IMR-90 (cell line): ENCODE data around the gene OTOA. TPM values are rescaled to one million over a fixed set of nuclear protein-coding genes. Genes with fewer than 3 reads are reported as not detected.

ENCODE experiments used
- ATAC-seq: fragments of 200-7000 bp; cut with Tn5 transposase; 2 replicates; pipeline ENCODE4 v1.9.1; 2020; ENCODE audit warnings: low read depth, mild to moderate bottlenecking, moderate library complexity
- BruUV-seq: library from RNA; stranded (reverse); fragments of 400-500 nt; replicated peaks from 2 replicates; lab custom pipeline; 2021; lab: Mats Ljungman, UMichigan
- CTCF ChIA-PET: fragments of 300-600 bp; formaldehyde crosslinking; extraction: SDS; loops from one replicate; lab custom pipeline; 2021; ENCODE audit warnings: antibody characterized with exemption; lab: Yijun Ruan, JAX
- POLR2A ChIA-PET: fragments of 300-600 bp; sonication (Branson Sonifier 250); formaldehyde crosslinking; loops from one replicate; lab custom pipeline; 2022; ENCODE audit warnings: antibody characterized with exemption; ENCODE audit not compliant: unreplicated experiment; lab: Charles Lee
- DNase-seq: peaks from one replicate; pipeline ENCODE4 v3.0.0; 2013
- H2AFZ ChIP-seq: replicated peaks from 2 replicates; pipeline ENCODE3; 2013; ENCODE audit warnings: low read length, mild to moderate bottlenecking; ENCODE audit not compliant: poor library complexity
- H2AK5ac ChIP-seq: 2 replicates; pipeline ENCODE4 v1.6.1; 2013; ENCODE audit warnings: low read depth, low read length, inconsistent platforms
- H2AK9ac ChIP-seq: replicated peaks from 2 replicates; pipeline ENCODE3; 2013; ENCODE audit warnings: mild to moderate bottlenecking, low read depth, low read length, moderate library complexity; ENCODE audit not compliant: poor library complexity
- H2BK120ac ChIP-seq: 2 replicates; pipeline ENCODE4 v1.6.1; 2013; ENCODE audit warnings: low read depth, low read length, inconsistent platforms
- H2BK15ac ChIP-seq: 3 replicates; pipeline ENCODE4 v1.6.1; 2013; ENCODE audit warnings: low read depth, low read length, inconsistent platforms
- H2BK20ac ChIP-seq: 2 replicates; pipeline ENCODE4 v1.6.1; 2013; ENCODE audit warnings: low read depth, mild to moderate bottlenecking, inconsistent platforms, low read length, moderate library complexity
- H2BK5ac ChIP-seq: 2 replicates; pipeline ENCODE4 v1.6.1; 2013; ENCODE audit warnings: mild to moderate bottlenecking, low read depth, low read length, inconsistent platforms; ENCODE audit not compliant: poor library complexity, severe bottlenecking
- H3K14ac ChIP-seq: replicated peaks from 2 replicates; pipeline ENCODE4 v1.6.1; 2013; ENCODE audit warnings: low read depth, low read length, inconsistent platforms
- H3K18ac ChIP-seq: 2 replicates; pipeline ENCODE4 v1.6.1; 2013; ENCODE audit warnings: low read depth, low read length, control low read depth
- H3K23ac ChIP-seq: 2 replicates; pipeline ENCODE4 v1.6.1; 2013; ENCODE audit warnings: low read depth, low read length, inconsistent platforms
- H3K27ac ChIP-seq: 2 replicates; pipeline ENCODE4 v1.5.1; 2013; ENCODE audit warnings: mild to moderate bottlenecking, control low read depth, low read length; ENCODE audit not compliant: insufficient read depth
- H3K27me3 ChIP-seq: 2 replicates; pipeline ENCODE4 v1.6.1; 2013; ENCODE audit warnings: low read length; ENCODE audit not compliant: control insufficient read depth, insufficient read depth
- H3K36me3 ChIP-seq: 2 replicates; pipeline ENCODE4 v1.6.1; 2013; ENCODE audit warnings: low read length, mixed read lengths; ENCODE audit not compliant: control insufficient read depth, insufficient read depth
- H3K4ac ChIP-seq: 2 replicates; pipeline ENCODE4 v1.6.1; 2013; ENCODE audit warnings: low read depth, low read length, inconsistent platforms
- H3K4me1 ChIP-seq: 2 replicates; pipeline ENCODE4 v1.6.1; 2013; ENCODE audit warnings: low read length, mixed read lengths; ENCODE audit not compliant: control insufficient read depth, insufficient read depth
- H3K4me2 ChIP-seq: 2 replicates; pipeline ENCODE4 v1.6.1; 2013; ENCODE audit warnings: low read depth, mild to moderate bottlenecking, control low read depth, low read length, moderate library complexity
- H3K4me3 ChIP-seq: 2 replicates; pipeline ENCODE4 v1.5.1; 2013; ENCODE audit warnings: low read depth, mild to moderate bottlenecking, control low read depth, low read length, moderate library complexity; ENCODE audit not compliant: insufficient read depth
- H3K56ac ChIP-seq: 2 replicates; pipeline ENCODE4 v1.6.1; 2013; ENCODE audit warnings: low read length, inconsistent platforms; ENCODE audit not compliant: insufficient read depth; ENCODE audit errors: extremely low read depth
- H3K79me1 ChIP-seq, 2 experiments: 2 replicates each; pipeline ENCODE4 v1.6.1; 2013; ENCODE audit warnings: low read length in 2 of 2, inconsistent platforms in 1 of 2, low read depth in 1 of 2
- H3K9ac ChIP-seq: 2 replicates; pipeline ENCODE4 v1.6.1; 2013; ENCODE audit warnings: low read depth, low read length, control low read depth
- H3K9me1 ChIP-seq: 2 replicates; pipeline ENCODE4 v1.6.1; 2013; ENCODE audit warnings: low read length, inconsistent platforms; ENCODE audit not compliant: insufficient read depth
- H3K9me3 ChIP-seq: 2 replicates; pipeline ENCODE4 v1.6.1; 2013; ENCODE audit warnings: low read length; ENCODE audit not compliant: control insufficient read depth, insufficient read depth
- H4K20me1 ChIP-seq: 2 replicates; pipeline ENCODE4 v1.6.1; 2013; ENCODE audit warnings: low read length, inconsistent platforms; ENCODE audit not compliant: insufficient read depth
- H4K5ac ChIP-seq: 2 replicates; pipeline ENCODE4 v1.6.1; 2013; ENCODE audit warnings: mild to moderate bottlenecking, low read depth, low read length, control low read depth
- H4K8ac ChIP-seq, 2 experiments: 2 replicates each; pipeline ENCODE4 v1.6.1; 2013; ENCODE audit warnings: low read depth in 2 of 2, low read length in 2 of 2, control low read depth in 1 of 2, inconsistent platforms in 1 of 2
- H4K91ac ChIP-seq: 2 replicates; pipeline ENCODE4 v1.6.1; 2013; ENCODE audit warnings: low read depth, low read length, inconsistent platforms; ENCODE audit not compliant: insufficient read depth
- BHLHE40 ChIP-seq: fragments of 150-350 bp; IDR thresholded peaks from 2 replicates; pipeline ENCODE4 v1.6.1; 2016; ENCODE audit warnings: mild to moderate bottlenecking, low read depth, low read length
- CEBPB ChIP-seq: IDR thresholded peaks from 2 replicates; pipeline ENCODE4 v1.6.1; 2012; ENCODE audit warnings: low read depth, low read length, improper control_type of control experiment
- CHD1 ChIP-seq: IDR thresholded peaks from 2 replicates; pipeline ENCODE4 v1.6.1; 2012; ENCODE audit warnings: low read depth, low read length, improper control_type of control experiment
- FOS ChIP-seq: fragments of 150-350 bp; IDR thresholded peaks from 2 replicates; pipeline ENCODE4 v1.6.1; 2016; ENCODE audit warnings: low read depth, low read length
- MAFK ChIP-seq: IDR thresholded peaks from 2 replicates; pipeline ENCODE4 v1.6.1; 2012; ENCODE audit warnings: low read depth, low read length, improper control_type of control experiment
- MAZ ChIP-seq: IDR thresholded peaks from 2 replicates; pipeline ENCODE4 v1.6.1; 2012; ENCODE audit warnings: low read depth, mild to moderate bottlenecking, low read length, improper control_type of control experiment, moderate library complexity, borderline replicate concordance
- MXI1 ChIP-seq: IDR thresholded peaks from 2 replicates; pipeline ENCODE4 v1.6.1; 2012; ENCODE audit warnings: low read depth, mild to moderate bottlenecking, low read length, moderate library complexity, borderline replicate concordance
- NFE2L2 ChIP-seq: fragments of 150-350 bp; IDR thresholded peaks from 2 replicates; pipeline ENCODE4 v1.6.1; 2016; ENCODE audit warnings: low read depth, mild to moderate bottlenecking, low read length
- POLR2A ChIP-seq: IDR thresholded peaks from 2 replicates; pipeline ENCODE4 v1.6.1; 2012; ENCODE audit warnings: mild to moderate bottlenecking, low read depth, low read length
- RAD21 ChIP-seq: IDR thresholded peaks from 2 replicates; pipeline ENCODE4 v1.6.1; 2012; ENCODE audit warnings: low read length, improper control_type of control experiment
- RCOR1 ChIP-seq: IDR thresholded peaks from 2 replicates; pipeline ENCODE4 v1.6.1; 2012; ENCODE audit warnings: mild to moderate bottlenecking, low read length, improper control_type of control experiment; ENCODE audit not compliant: insufficient replicate concordance
- RFX5 ChIP-seq: IDR thresholded peaks from 2 replicates; pipeline ENCODE4 v1.8.0; 2012; ENCODE audit warnings: low read depth, mild to moderate bottlenecking, low read length, moderate library complexity
- SMC3 ChIP-seq: fragments of 150-350 bp; IDR thresholded peaks from 2 replicates; pipeline ENCODE4 v1.6.1; 2016; ENCODE audit warnings: low read depth, mild to moderate bottlenecking, antibody characterized with exemption, low read length, moderate library complexity
- WGBS, 2 experiments: methylation state at CpG; one replicate each; pipeline versions ENCODE4 v1.1.5 to v1.1.7; 2013; ENCODE audit warnings: missing lambda C conversion rate in 2 of 2; ENCODE audit not compliant: insufficient read length in 1 of 2; ENCODE audit errors: extremely low coverage in 2 of 2; 5-methylcytosine and 5-hydroxymethylcytosine counted together
- dilution Hi-C: fragments of 300-500 bp; cut with HindIII; formaldehyde crosslinking; loops from one replicate; pipeline ENCODE4 v1.14.3; 2018; ENCODE audit warnings: low sequenced_read_pairs; ENCODE audit not compliant: unreplicated experiment
- in situ Hi-C: fragments of 300-500 bp; cut with MboI; formaldehyde crosslinking; loops from 3 replicates; pipeline ENCODE4 v1.14.3; 2019; ENCODE audit warnings: low sequenced_read_pairs, inconsistent platforms, mixed read lengths
- intact Hi-C: fragments of 100-400 bp; cut with micrococcal nuclease; formaldehyde crosslinking; loops from 2 replicates; pipeline ENCODE4 v1.10.0; 2022
- polyA plus RNA-seq, 3 experiments: library from polyadenylated mRNA; depleted of rRNA; stranded (reverse); fragments of >200 nt; gene quantifications; 2 replicates each; pipeline ENCODE4 v1.2.3, GENCODE V29; 2012; ENCODE audit warnings: low replicate concordance in 1 of 3
- total RNA-seq: library from RNA; depleted of rRNA; stranded (reverse); fragments of >200 nt; gene quantifications from 2 replicates; pipeline ENCODE4 v1.2.3, GENCODE V29; 2012
- TF ChIP-seq, protein P1 (sequence below): fragments of 150-350 bp; IDR thresholded peaks from 2 replicates; pipeline ENCODE4 v1.6.1; 2016; ENCODE audit warnings: low read depth, mild to moderate bottlenecking, low read length, moderate library complexity, borderline replicate concordance
- TF ChIP-seq, protein P2 (sequence below): conservative IDR thresholded peaks from 2 replicates; pipeline ENCODE4 v1.5.1; 2012; ENCODE audit warnings: mild to moderate bottlenecking, low read depth, low read length, improper control_type of control experiment
- TF ChIP-seq, protein P3 (sequence below): fragments of 150-350 bp; IDR thresholded peaks from 2 replicates; pipeline ENCODE4 v1.6.1; 2017; ENCODE audit warnings: mild to moderate bottlenecking, antibody characterized with exemption, low read length, low read depth

Gene OTOA
- total and polyA plus RNA-seq, 2 of the 4 experiments (the other 2 are of a cell fraction): 0.02 TPM; not detected in 1

DNA sequence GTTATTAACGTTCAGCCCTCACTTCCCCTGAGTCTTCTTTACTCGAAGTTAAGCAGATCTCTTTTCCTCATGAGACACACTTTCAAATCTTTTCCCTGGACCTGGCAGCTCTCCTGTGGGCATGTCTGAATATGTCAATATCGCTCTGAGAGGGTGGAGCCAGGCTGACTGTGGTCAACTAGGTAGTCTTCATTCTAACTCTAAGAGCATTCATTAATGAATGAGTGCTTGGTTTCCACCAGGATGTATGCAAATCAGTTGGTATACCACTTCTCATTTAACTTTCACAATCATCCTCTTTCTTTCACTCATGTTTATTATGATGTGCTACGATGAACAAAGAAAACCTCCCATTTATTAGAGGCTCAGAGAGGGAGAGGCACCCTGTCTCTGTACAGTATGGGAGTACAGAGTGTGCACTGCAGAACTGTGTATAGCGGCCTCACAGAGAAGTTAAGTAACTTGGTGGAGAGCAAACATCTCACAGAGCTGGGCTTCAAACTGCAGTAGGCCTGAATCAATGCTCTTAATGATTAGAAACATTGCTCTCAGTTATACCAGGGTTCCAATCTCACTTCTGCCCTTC, 39.9 kb downstream of the OTOA start:
- intact Hi-C loops (no loop called here), dilution Hi-C loops (no loop called here)
- H2AFZ ChIP-seq: no peak overlapping the region

More for the DNA sequence above, 39.9 kb downstream of the OTOA start:
- no peak overlapping the region for H3K14ac ChIP-seq
- H2BK120ac ChIP-seq: no peak overlapping the region
- H3K4ac ChIP-seq: no peak overlapping the region
- no CpG with 5 or more reads among the region's 5 CpGs for WGBS, 2 experiments
- H3K36me3 ChIP-seq: no peaks in the 10 kb centered on the region
- no peak overlapping the region for H3K4me3 ChIP-seq
- ATAC-seq (no peak), DNase-seq (no peak)
- TF ChIP-seq RCOR1 (no peak), RAD21 (no peak), SMC3 (no peak), CEBPB (no peak), MAZ (no peak), NFE2L2 (no peak), BHLHE40 (no peak), CHD1 (no peak), POLR2A (no peak), MXI1 (no peak), MAFK (no peak), RFX5 (no peak), FOS (no peak)
- TF ChIP-seq, protein P1, sequence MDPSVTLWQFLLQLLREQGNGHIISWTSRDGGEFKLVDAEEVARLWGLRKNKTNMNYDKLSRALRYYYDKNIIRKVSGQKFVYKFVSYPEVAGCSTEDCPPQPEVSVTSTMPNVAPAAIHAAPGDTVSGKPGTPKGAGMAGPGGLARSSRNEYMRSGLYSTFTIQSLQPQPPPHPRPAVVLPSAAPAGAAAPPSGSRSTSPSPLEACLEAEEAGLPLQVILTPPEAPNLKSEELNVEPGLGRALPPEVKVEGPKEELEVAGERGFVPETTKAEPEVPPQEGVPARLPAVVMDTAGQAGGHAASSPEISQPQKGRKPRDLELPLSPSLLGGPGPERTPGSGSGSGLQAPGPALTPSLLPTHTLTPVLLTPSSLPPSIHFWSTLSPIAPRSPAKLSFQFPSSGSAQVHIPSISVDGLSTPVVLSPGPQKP: no peak
- TF ChIP-seq, protein P2, sequence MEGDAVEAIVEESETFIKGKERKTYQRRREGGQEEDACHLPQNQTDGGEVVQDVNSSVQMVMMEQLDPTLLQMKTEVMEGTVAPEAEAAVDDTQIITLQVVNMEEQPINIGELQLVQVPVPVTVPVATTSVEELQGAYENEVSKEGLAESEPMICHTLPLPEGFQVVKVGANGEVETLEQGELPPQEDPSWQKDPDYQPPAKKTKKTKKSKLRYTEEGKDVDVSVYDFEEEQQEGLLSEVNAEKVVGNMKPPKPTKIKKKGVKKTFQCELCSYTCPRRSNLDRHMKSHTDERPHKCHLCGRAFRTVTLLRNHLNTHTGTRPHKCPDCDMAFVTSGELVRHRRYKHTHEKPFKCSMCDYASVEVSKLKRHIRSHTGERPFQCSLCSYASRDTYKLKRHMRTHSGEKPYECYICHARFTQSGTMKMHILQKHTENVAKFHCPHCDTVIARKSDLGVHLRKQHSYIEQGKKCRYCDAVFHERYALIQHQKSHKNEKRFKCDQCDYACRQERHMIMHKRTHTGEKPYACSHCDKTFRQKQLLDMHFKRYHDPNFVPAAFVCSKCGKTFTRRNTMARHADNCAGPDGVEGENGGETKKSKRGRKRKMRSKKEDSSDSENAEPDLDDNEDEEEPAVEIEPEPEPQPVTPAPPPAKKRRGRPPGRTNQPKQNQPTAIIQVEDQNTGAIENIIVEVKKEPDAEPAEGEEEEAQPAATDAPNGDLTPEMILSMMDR: no peak
- TF ChIP-seq, protein P3, sequence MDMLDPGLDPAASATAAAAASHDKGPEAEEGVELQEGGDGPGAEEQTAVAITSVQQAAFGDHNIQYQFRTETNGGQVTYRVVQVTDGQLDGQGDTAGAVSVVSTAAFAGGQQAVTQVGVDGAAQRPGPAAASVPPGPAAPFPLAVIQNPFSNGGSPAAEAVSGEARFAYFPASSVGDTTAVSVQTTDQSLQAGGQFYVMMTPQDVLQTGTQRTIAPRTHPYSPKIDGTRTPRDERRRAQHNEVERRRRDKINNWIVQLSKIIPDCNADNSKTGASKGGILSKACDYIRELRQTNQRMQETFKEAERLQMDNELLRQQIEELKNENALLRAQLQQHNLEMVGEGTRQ: no peak
- H4K8ac ChIP-seq: no peak overlapping the region
- BruUV-seq: no TSS peak
- H2BK15ac ChIP-seq: no peak overlapping the region
- no peak overlapping the region for H2BK5ac ChIP-seq
- POLR2A ChIA-PET: no interaction called here
- CTCF ChIA-PET: interaction anchor here (0.6 kb wide), 1 partner anchor 113 kb away, joined by 5 read pairs; no protein-coding TSS in a partner anchor
- H3K9me1 ChIP-seq: no peaks in the 10 kb centered on the region
- H3K23ac ChIP-seq: no peak overlapping the region
- H3K27me3 ChIP-seq: peaks cover 5% of the 10 kb centered on the region; the same call in 1 of the 2 replicates
- no peak overlapping the region for H3K4me2 ChIP-seq
- no peak overlapping the region for H2AK9ac ChIP-seq
- in situ Hi-C loops: loop anchor here (10.0 kb wide), 1 partner anchor 119 kb away; no protein-coding TSS in a partner anchor
- H3K4me1 ChIP-seq: no peaks in the 10 kb centered on the region
- no peaks in the 10 kb centered on the region for H3K79me1 ChIP-seq
- H3K9me3 ChIP-seq: no peaks in the 10 kb centered on the region
- H3K18ac ChIP-seq: no peak overlapping the region
- H3K56ac ChIP-seq: no peak overlapping the region
- H2AK5ac ChIP-seq: no peak overlapping the region
- no peak overlapping the region for H3K9ac ChIP-seq
- no peaks in the 10 kb centered on the region for H4K20me1 ChIP-seq
- H4K91ac ChIP-seq: no peak overlapping the region
- H4K5ac ChIP-seq: no peak overlapping the region
- no peak overlapping the region for H2BK20ac ChIP-seq
- no peak overlapping the region for H3K27ac ChIP-seq
